ENCODE measurements around the gene CLEC20A. TPM values are rescaled to one million over a fixed set of nuclear protein-coding genes. Genes with fewer than 3 reads are reported as not detected.

CLEC20A gene
- total RNA-seq, 2 experiments from 2014 or later = not detected

DNA sequence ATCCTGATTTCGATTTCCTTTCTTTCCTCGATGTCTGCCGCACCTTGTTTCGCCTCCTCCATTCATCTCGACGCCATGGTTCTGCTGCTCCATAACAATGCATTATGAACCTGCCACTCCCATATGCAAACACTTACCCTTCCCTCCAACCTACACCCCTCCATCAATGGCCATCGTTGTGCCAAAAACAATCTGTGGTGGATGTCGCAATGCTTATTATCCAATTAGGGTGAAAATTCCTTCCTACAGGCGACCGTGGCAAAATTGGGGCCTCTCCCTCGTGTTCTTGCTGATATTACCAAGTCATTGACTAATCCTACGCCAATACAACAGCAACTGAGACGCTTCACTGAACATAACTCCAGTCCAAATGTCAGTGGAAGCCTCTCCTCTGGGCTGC lies 40.3 kb downstream of the CLEC20A start:
- no peak for DNase-seq
- intact Hi-C loops (cut with micrococcal nuclease) = no loop called here
- Mint-ChIP-seq H3K36me3 (ENCODE audit: low read depth) (no peaks in the 10 kb centered on the region), H3K9me3 (no peaks in the 10 kb centered on the region), H3K27me3 (ENCODE audit: low read depth) (no peaks in the 10 kb centered on the region), H3K4me3 (no peak overlapping the region), H3K27ac (no peak overlapping the region), H3K4me1 (ENCODE audit: low read depth) (no peaks in the 10 kb centered on the region)
- CTCF ChIA-PET = no interaction called here

DNA sequence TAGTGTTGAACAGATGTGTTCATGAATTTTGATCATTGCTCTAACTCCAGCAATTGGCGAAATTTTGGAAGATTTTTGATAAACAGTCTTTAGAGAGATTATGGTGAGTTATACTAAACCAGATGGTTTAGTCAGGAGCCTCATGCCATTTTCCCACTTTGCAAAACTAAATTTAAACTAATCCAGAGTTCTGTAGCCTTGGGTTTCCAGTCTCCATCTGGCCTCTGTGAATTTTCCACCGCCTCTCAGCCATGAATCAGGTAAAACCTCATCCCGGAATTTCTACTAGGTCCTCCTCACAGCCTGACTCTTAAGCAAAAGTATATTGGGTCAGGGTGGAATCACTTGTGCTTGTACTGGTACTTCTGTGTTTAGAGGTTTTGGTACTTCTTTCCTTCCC lies 44.8 kb downstream of the CLEC20A start:
- Mint-ChIP-seq H3K27ac (no peak overlapping the region), H3K4me3 (no peak overlapping the region), H3K9me3 (no peaks in the 10 kb centered on the region), H3K36me3 (ENCODE audit: low read depth) (no peaks in the 10 kb centered on the region), H3K27me3 (ENCODE audit: low read depth) (peaks cover 5% of the 10 kb centered on the region), H3K4me1 (ENCODE audit: low read depth) (no peaks in the 10 kb centered on the region)
- intact Hi-C loops (cut with micrococcal nuclease) = no loop called here
- CTCF ChIA-PET = no interaction called here
- no peak for DNase-seq

- DNase-seq = no peak
- H3K9me3 Mint-ChIP-seq = no peaks in the 10 kb centered on the region
- H3K36me3 Mint-ChIP-seq (ENCODE audit: low read depth) = no peaks in the 10 kb centered on the region
- no peak overlapping the region for H3K4me3 Mint-ChIP-seq
- intact Hi-C loops (cut with micrococcal nuclease) = no loop called here
- H3K27ac Mint-ChIP-seq = no peak overlapping the region
- peaks cover 5% of the 10 kb centered on the region for H3K27me3 Mint-ChIP-seq (ENCODE audit: low read depth)
- H3K4me1 Mint-ChIP-seq (ENCODE audit: low read depth) = no peaks in the 10 kb centered on the region
- CTCF ChIA-PET = no interaction called here
Measured at GRCh38 chr1:178451529-178451928, 45.2 kb downstream of the CLEC20A start.

GRCh38 chr1:178450871-178451270 lies 45.9 kb downstream of the CLEC20A start:
- H3K27me3 Mint-ChIP-seq (ENCODE audit: low read depth) = peaks cover 5% of the 10 kb centered on the region
- no peak for DNase-seq
- intact Hi-C loops (cut with micrococcal nuclease) = no loop called here
- H3K9me3 Mint-ChIP-seq = no peaks in the 10 kb centered on the region
- H3K27ac Mint-ChIP-seq = no peak overlapping the region
- H3K36me3 Mint-ChIP-seq (ENCODE audit: low read depth) = no peaks in the 10 kb centered on the region
- no peaks in the 10 kb centered on the region for H3K4me1 Mint-ChIP-seq (ENCODE audit: low read depth)
- CTCF ChIA-PET = no interaction called here
- no peak overlapping the region for H3K4me3 Mint-ChIP-seq

- CTCF ChIA-PET = no interaction called here
- intact Hi-C loops (cut with micrococcal nuclease) = no loop called here
- H3K27me3 Mint-ChIP-seq (ENCODE audit: low read depth) = peaks cover 8% of the 10 kb centered on the region
- no peaks in the 10 kb centered on the region for H3K4me1 Mint-ChIP-seq (ENCODE audit: low read depth)
- H3K27ac Mint-ChIP-seq = no peak overlapping the region
- no peak for DNase-seq
- H3K36me3 Mint-ChIP-seq (ENCODE audit: low read depth) = no peaks in the 10 kb centered on the region
- H3K4me3 Mint-ChIP-seq = no peak overlapping the region
- no peaks in the 10 kb centered on the region for H3K9me3 Mint-ChIP-seq
Measured at GRCh38 chr1:178442925-178443324, 53.8 kb downstream of the CLEC20A start.

DNA sequence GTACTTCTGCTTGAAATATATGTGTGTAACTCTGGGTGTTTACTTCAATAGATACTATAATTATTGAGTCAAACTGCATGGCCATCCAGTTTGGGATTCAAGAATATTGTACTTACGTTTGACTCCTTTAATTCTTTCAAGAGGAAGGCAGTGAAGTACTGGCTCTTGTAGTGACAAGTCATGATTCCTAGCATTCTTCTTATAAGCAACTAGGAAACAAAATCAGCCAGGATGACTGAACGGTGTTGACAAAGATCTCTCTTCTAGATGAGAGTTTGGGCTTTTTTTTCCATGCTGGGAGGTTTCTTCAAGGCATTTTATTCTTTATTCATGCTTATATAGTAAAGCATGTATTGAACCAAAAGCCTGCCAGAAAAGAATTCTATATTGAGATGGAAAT lies 58.3 kb downstream of the CLEC20A start:
- no peaks in the 10 kb centered on the region for H3K36me3 Mint-ChIP-seq (ENCODE audit: low read depth)
- intact Hi-C loops (cut with micrococcal nuclease) = no loop called here
- CTCF ChIA-PET = no interaction called here
- peaks cover 10% of the 10 kb centered on the region for H3K27me3 Mint-ChIP-seq (ENCODE audit: low read depth)
- no peaks in the 10 kb centered on the region for H3K4me1 Mint-ChIP-seq (ENCODE audit: low read depth)
- no peak overlapping the region for H3K27ac Mint-ChIP-seq
- no peak for DNase-seq
- H3K4me3 Mint-ChIP-seq = no peak overlapping the region
- no peaks in the 10 kb centered on the region for H3K9me3 Mint-ChIP-seq

GRCh38 chr1:178436899-178437298 lies 59.9 kb downstream of the CLEC20A start:
- intact Hi-C loops (cut with micrococcal nuclease) = no loop called here
- Mint-ChIP-seq H3K4me1 (ENCODE audit: low read depth) (no peaks in the 10 kb centered on the region), H3K27ac (no peak overlapping the region), H3K4me3 (no peak overlapping the region), H3K27me3 (ENCODE audit: low read depth) (peaks cover 5% of the 10 kb centered on the region), H3K36me3 (ENCODE audit: low read depth) (no peaks in the 10 kb centered on the region), H3K9me3 (no peaks in the 10 kb centered on the region)
- no peak for DNase-seq
- CTCF ChIA-PET = no interaction called here

DNA sequence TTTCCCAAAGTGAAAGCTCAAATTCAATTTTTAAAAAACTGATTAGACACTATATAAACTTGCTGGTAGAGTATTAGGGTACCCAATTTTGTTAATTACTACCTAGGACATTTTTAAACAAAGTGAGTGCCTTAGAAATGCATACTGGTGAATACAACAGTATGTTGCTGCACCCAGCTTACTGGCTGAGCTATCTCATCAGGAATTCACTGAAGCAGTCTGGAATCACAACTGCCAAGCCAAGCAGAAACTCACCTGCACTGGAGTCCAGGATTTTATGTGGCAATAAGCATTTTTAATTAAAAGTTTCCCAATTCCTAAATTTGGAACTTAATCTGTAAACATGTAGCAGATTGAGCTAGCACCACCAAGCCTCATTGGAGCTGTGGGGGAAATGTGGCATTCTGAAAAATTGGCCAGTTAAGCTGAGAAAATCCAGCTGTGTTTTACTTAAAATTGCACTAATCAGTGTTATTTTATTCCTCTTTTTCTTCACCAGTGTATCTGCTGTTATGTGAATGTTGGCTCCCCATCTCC lies 61.8 kb downstream of the CLEC20A start:
- no peaks in the 10 kb centered on the region for H3K9me3 Mint-ChIP-seq
- no peak overlapping the region for H3K27ac Mint-ChIP-seq
- H3K4me1 Mint-ChIP-seq (ENCODE audit: low read depth) = no peaks in the 10 kb centered on the region
- intact Hi-C loops (cut with micrococcal nuclease) = no loop called here
- peaks cover 2% of the 10 kb centered on the region for H3K27me3 Mint-ChIP-seq (ENCODE audit: low read depth)
- H3K4me3 Mint-ChIP-seq = no peak overlapping the region
- no peaks in the 10 kb centered on the region for H3K36me3 Mint-ChIP-seq (ENCODE audit: low read depth)
- DNase-seq = no peak
- CTCF ChIA-PET = no interaction called here

GRCh38 chr1:178434360-178434759 lies 62.4 kb downstream of the CLEC20A start:
- Mint-ChIP-seq H3K27me3 (ENCODE audit: low read depth) (peaks cover 3% of the 10 kb centered on the region), H3K36me3 (ENCODE audit: low read depth) (no peaks in the 10 kb centered on the region), H3K27ac (no peak overlapping the region), H3K4me1 (ENCODE audit: low read depth) (no peaks in the 10 kb centered on the region), H3K4me3 (no peak overlapping the region), H3K9me3 (no peaks in the 10 kb centered on the region)
- CTCF ChIA-PET = interaction anchor here (0.6 kb wide), 1 partner anchor 122 kb away, joined by 3 read pairs; no protein-coding TSS in a partner anchor
- intact Hi-C loops (cut with micrococcal nuclease) = no loop called here
- DNase-seq = no peak

Other genes with a start within 250 kb of the CLEC20A start
- gene TEX35, start 16.1 kb upstream of the CLEC20A start, total RNA-seq = not detected
- 1 to 10 TPM; 2.8 to 4.0 TPM for gene RALGPS2, start 228.3 kb upstream of the CLEC20A start, total RNA-seq

Measured in activated naive CD4-positive, alpha-beta T cell treated with anti-CD3 and anti-CD28 coated beads for 36 hours (primary cell).